Measurements from ENCODE around the gene COPG2.

- TF ChIP-seq TEAD1 (CRISPR knock-in tag; IDR thresholded peaks at IDR 0.05), result no peak
- TF ChIP-seq ATF3 (CRISPR knock-in tag; conservative IDR thresholded peaks at IDR 0.05), result no peak
- no peak for TF ChIP-seq SMAD3 (CRISPR knock-in tag; IDR thresholded peaks at IDR 0.05; ENCODE audit: borderline replicate concordance)
- no peak for TF ChIP-seq CTCF (IDR thresholded peaks at IDR 0.05)
- no peak for TF ChIP-seq PREB (CRISPR knock-in tag; IDR thresholded peaks at IDR 0.05; ENCODE audit: borderline replicate concordance)
- no peak for TF ChIP-seq NFYB (CRISPR knock-in tag; conservative IDR thresholded peaks at IDR 0.05; ENCODE audit: low read depth)
Observed at GRCh38 chr7:130701650-130702049, 33.1 kb upstream of the COPG2 start.
